ENCODE results near the gene IPO5. TPM values are rescaled to one million over a fixed set of nuclear protein-coding genes. Genes with fewer than 3 reads are reported as not detected.

The IPO5 gene
- total RNA-seq (2022; extraction: Qiagen RNA extraction): 67.0 to 92.8 TPM (median 81.8 TPM) in 5 replicates

GRCh38 chr13:97953376-97953970 is at the start of gene IPO5:
Gene IPO5 (plus strand): TSS chr13:97953675. CDS start chr13:97976697, 23,022 bp downstream.

Other genes with a start within 250 kb of the IPO5 start
- 12.9 to 17.2 TPM (median 15.3 TPM) in 5 replicates for gene FARP1, start 189.4 kb downstream of the IPO5 start, total RNA-seq (2022; extraction: Qiagen RNA extraction)
- gene RNF113B, start 223.6 kb downstream of the IPO5 start, total RNA-seq (2022; extraction: Qiagen RNA extraction): not detected in 5 replicates